ENCODE results near the gene ZDHHC14.

ZDHHC14 gene

GRCh38 chr6:157625111-157625510 is 244.1 kb downstream of the ZDHHC14 start:
- Histone ChIP-seq H3K9me2 (replicated peaks; ENCODE audit: insufficient read depth, low read length) (no peaks in the 10 kb centered on the region), H3K4me2 (ENCODE audit: low read depth, low read length, poor library complexity, severe bottlenecking) (no peak overlapping the region), H3F3A (ENCODE audit: insufficient read depth) (no peaks in the 10 kb centered on the region), H4K20me1 (ENCODE audit: low read depth, low read length) (no peaks in the 10 kb centered on the region), H2AFZ (ENCODE audit: low read depth, low read length, severe bottlenecking) (no peak overlapping the region), H3K27me3 (ENCODE audit: low read length) (peaks cover 3% of the 10 kb centered on the region; the same call in 1 of the 2 replicates), H3K9me3 (ENCODE audit: insufficient read depth, low read length) (no peaks in the 10 kb centered on the region), H3K9ac (ENCODE audit: low read length) (no peak overlapping the region), H3K27ac (ENCODE audit: low read depth, low read length) (no peak overlapping the region), H3K36me3 (ENCODE audit: low read length) (no peaks in the 10 kb centered on the region), H3K79me2 (ENCODE audit: insufficient read depth, low read length) (no peaks in the 10 kb centered on the region), H3K4me3 (ENCODE audit: insufficient read depth, low read length, poor library complexity, severe bottlenecking) (no peak overlapping the region)
- TF ChIP-seq, protein P1, sequence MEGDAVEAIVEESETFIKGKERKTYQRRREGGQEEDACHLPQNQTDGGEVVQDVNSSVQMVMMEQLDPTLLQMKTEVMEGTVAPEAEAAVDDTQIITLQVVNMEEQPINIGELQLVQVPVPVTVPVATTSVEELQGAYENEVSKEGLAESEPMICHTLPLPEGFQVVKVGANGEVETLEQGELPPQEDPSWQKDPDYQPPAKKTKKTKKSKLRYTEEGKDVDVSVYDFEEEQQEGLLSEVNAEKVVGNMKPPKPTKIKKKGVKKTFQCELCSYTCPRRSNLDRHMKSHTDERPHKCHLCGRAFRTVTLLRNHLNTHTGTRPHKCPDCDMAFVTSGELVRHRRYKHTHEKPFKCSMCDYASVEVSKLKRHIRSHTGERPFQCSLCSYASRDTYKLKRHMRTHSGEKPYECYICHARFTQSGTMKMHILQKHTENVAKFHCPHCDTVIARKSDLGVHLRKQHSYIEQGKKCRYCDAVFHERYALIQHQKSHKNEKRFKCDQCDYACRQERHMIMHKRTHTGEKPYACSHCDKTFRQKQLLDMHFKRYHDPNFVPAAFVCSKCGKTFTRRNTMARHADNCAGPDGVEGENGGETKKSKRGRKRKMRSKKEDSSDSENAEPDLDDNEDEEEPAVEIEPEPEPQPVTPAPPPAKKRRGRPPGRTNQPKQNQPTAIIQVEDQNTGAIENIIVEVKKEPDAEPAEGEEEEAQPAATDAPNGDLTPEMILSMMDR (IDR thresholded peaks at IDR 0.05; ENCODE audit: insufficient read depth, low read length, poor library complexity, severe bottlenecking): no peak
- no peak for TF ChIP-seq EZH2phosphoT487 (conservative IDR thresholded peaks at IDR 0.05; ENCODE audit: low read length)

DNA sequence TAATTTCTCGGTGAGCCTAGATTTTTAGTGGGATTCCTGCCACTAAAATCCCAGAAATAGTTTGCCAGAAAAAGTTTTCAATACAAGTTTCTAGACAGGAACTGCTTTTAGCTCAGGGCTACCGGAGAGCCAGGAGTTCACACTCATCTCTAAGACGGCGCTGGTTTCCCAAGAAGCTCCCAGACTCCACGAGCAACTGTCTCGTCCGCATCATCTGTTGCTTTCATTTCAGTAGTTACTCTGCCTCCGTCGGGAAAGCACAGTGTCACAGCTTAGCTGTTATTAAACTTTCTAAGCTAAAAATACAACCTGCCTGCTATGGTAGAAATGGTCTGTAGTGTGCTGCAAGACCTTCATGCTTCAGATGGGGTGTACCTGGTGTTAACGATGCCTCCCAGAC is 244.8 kb downstream of the ZDHHC14 start:
- Histone ChIP-seq H3K27me3 (ENCODE audit: low read length) (peaks cover 3% of the 10 kb centered on the region; the same call in 1 of the 2 replicates), H3K79me2 (ENCODE audit: insufficient read depth, low read length) (no peaks in the 10 kb centered on the region), H3F3A (ENCODE audit: insufficient read depth) (no peaks in the 10 kb centered on the region), H3K27ac (ENCODE audit: low read depth, low read length) (no peak overlapping the region), H2AFZ (ENCODE audit: low read depth, low read length, severe bottlenecking) (no peak overlapping the region), H3K9me2 (replicated peaks; ENCODE audit: insufficient read depth, low read length) (no peaks in the 10 kb centered on the region), H3K4me2 (ENCODE audit: low read depth, low read length, poor library complexity, severe bottlenecking) (no peak overlapping the region), H3K36me3 (ENCODE audit: low read length) (no peaks in the 10 kb centered on the region), H3K9ac (ENCODE audit: low read length) (no peak overlapping the region), H4K20me1 (ENCODE audit: low read depth, low read length) (no peaks in the 10 kb centered on the region), H3K9me3 (ENCODE audit: insufficient read depth, low read length) (no peaks in the 10 kb centered on the region), H3K4me3 (ENCODE audit: insufficient read depth, low read length, poor library complexity, severe bottlenecking) (no peak overlapping the region)
- no peak for TF ChIP-seq EZH2phosphoT487 (conservative IDR thresholded peaks at IDR 0.05; ENCODE audit: low read length)
- TF ChIP-seq, protein P1 (IDR thresholded peaks at IDR 0.05; ENCODE audit: insufficient read depth, low read length, poor library complexity, severe bottlenecking): no peak

- no peak overlapping the region for H3K4me2 ChIP-seq (ENCODE audit: low read depth, low read length, poor library complexity, severe bottlenecking)
- no peak overlapping the region for H2AFZ ChIP-seq (ENCODE audit: low read depth, low read length, severe bottlenecking)
- H4K20me1 ChIP-seq (ENCODE audit: low read depth, low read length): no peaks in the 10 kb centered on the region
- H3F3A ChIP-seq (ENCODE audit: insufficient read depth): no peaks in the 10 kb centered on the region
- no peaks in the 10 kb centered on the region for H3K9me3 ChIP-seq (ENCODE audit: insufficient read depth, low read length)
- no peak for TF ChIP-seq EZH2phosphoT487 (conservative IDR thresholded peaks at IDR 0.05; ENCODE audit: low read length)
- TF ChIP-seq, protein P1 (IDR thresholded peaks at IDR 0.05; ENCODE audit: insufficient read depth, low read length, poor library complexity, severe bottlenecking): no peak
- H3K9me2 ChIP-seq (replicated peaks; ENCODE audit: insufficient read depth, low read length): no peaks in the 10 kb centered on the region
- H3K79me2 ChIP-seq (ENCODE audit: insufficient read depth, low read length): no peaks in the 10 kb centered on the region
- H3K4me3 ChIP-seq (ENCODE audit: insufficient read depth, low read length, poor library complexity, severe bottlenecking): no peak overlapping the region
- H3K27ac ChIP-seq (ENCODE audit: low read depth, low read length): no peak overlapping the region
- no peaks in the 10 kb centered on the region for H3K36me3 ChIP-seq (ENCODE audit: low read length)
- H3K9ac ChIP-seq (ENCODE audit: low read length): no peak overlapping the region
- peaks cover 3% of the 10 kb centered on the region; the same call in 1 of the 2 replicates for H3K27me3 ChIP-seq (ENCODE audit: low read length)
These were observed 246.4 kb downstream of the ZDHHC14 start for GRCh38 chr6:157627195-157627966.
